ENCODE data around the gene UGT2B15.
A peak's percentile ranks its signal among the peaks of the same experiment; 100 is the strongest.
"Not testable (repeated sequence)": the region's sequence is repeated elsewhere in the genome, so short reads cannot be mapped to it uniquely, and the experiment has no call there.

The UGT2B15 gene

DNA sequence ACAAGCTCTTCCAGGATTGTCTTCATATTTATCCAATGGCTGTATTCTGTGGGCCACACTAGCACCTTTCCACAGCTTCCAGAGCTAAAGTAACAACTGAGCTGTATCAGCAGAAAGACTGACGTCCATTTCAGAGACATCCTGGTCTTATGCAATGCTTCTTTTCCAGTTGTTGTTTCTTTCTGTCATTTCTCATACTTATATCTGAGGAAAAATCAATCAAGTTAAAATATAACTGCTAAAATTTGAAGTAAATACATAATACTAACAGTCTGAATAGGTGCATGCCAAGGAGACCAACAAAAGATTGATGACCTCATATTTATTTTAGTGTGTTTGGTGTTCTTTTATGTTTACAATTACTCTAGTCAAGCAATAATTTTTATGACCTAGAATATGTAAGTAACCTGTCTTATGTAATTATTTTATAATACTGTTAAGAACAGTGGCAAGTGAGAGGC is at the start of gene UGT2B15:
UGT2B15 (minus strand) TSS at position 174 of the 461 bp plus-strand sequence; CDS start at position 140, 34 bp downstream.
- DNase-seq (ENCODE audit: low read depth, low spot score), result not testable (repeated sequence)
- H3K27ac ChIP-seq, result peak within 1 kb of the TSS; percentile 9

DNA sequence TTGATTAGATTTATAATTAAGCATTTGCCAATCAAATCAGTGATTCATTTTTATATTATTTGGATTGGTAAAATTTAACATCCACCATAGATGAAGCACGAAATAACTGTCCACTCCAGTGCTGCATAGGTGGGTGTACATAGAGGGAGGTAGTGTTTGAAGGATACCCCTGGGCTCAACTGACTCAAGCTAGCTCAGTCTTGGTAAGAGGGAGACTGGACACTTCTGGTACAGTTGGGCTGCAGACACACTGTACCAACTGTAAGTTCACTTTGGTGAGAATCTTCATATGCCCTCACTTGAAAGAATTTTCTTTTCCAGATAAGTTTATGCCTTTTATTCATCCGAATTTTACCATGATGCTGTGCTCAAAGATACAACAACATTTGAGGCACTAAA is 48.6 kb upstream of the UGT2B15 start:
- H3K27ac ChIP-seq, result no peak overlapping the region
- DNase-seq (ENCODE audit: low read depth, low spot score), result no peak

DNA sequence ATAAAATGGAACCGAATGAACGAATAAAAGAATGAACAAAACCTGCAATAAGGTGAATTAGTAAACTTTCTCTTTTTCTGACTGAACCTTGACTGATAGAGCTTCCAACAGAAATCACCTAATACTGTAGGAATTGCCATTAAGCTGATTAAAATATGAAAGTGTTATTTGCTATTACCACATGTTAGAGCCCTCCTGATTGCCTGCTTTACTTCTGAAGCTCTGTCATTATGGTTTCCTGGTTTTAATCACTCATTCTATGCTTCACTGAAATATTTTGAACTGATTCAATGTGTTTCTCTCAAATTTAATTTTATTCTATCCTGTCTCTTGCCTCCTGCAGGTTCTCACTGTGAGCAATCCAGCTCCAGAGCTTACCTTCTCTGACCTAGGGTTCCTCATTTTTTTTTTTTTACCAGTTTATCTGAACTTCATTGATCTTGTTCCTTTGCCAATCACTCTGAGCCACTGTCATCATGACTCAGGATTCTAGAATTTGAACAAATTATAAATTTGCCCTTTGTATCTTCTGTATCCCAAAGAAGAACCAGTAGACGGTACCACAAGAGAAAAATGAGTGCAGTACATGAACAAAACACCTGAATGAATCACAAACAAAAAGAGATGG is 48.1 kb upstream of the UGT2B15 start:
- H3K27ac ChIP-seq, result no peak overlapping the region
- DNase-seq (ENCODE audit: low read depth, low spot score), result no peak

DNA sequence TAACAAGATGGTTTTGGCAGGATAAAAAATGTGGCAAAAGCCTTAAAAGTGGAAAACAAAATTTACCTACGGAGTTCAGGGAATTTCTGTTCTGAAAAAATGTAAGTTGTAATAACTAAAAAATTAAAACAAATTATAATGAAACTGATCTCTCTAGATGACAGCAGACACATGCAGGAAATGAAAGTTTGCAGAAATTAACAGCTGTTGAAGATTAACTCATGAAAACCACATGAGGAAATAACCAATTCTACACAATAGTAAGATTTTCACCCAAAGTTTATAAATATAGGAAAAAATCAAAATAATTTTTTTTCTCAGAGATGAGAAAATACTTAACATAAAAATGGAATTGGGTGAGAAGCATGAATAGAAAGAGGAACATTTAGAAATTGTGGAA is 47.5 kb upstream of the UGT2B15 start:
- H3K27ac ChIP-seq, result no peak overlapping the region
- DNase-seq (ENCODE audit: low read depth, low spot score), result no peak

DNA sequence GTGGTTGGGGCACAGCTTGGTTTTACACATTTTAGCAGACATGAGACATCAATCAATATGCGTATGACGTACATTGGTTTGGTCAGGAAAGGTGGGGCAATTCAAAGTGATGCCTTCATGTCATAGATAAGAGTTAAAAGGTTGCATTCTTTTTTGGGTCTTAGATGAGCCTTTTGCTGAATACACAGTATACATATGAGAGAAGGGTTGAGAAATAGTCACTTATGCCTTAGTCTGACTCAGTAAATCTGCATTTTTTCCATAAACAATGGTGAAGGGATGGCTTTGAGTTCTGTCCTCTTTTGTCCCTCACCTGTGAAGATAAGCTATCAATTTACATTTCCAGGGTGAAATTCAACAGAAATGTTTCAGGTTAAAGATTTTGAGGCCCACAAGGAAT is 43.9 kb upstream of the UGT2B15 start:
- H3K27ac ChIP-seq, result no peak overlapping the region
- DNase-seq (ENCODE audit: low read depth, low spot score), result no peak

DNA sequence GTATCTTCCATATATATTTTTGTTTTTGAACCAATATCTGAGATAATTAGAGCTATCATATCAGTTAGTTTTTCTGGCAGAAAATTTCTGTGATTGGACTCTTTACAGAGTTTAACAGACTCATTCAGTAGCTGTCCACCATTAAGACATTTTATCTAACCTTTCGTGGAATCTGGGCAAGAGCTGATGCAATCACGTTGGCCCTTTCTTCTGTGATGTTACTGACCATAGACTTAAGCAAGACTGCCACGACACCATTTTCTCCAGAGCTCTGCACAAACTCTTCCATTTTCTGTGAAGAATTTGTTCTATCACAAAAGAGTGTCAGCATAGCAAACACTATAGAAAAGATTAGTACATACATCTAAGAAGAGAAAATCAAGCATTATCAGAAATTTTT is 41.8 kb upstream of the UGT2B15 start:
- no peak for DNase-seq (ENCODE audit: low read depth, low spot score)

DNA sequence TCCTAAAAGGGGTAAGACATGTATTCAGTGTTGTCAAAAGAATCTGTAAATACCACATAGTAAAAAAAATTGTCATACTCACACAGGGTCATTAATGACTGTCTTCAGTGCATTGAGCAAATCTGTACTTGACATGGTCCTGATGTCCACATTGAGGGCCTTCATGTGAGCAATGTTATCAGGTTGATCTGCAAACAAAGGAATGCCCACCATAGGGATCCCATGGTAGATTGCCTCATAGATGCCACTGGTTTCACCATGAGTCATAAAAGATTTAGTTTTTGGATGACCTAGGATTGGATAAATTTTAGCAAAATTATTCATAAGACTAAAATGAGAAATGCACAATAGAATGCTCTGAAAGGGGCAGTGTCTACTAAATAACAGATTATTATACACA is 38.1 kb upstream of the UGT2B15 start:
- no peak overlapping the region for H3K27ac ChIP-seq
- no peak for DNase-seq (ENCODE audit: low read depth, low spot score)

More for the DNA sequence above, 41.8 kb upstream of the UGT2B15 start:
- no peak overlapping the region for H3K27ac ChIP-seq

DNA sequence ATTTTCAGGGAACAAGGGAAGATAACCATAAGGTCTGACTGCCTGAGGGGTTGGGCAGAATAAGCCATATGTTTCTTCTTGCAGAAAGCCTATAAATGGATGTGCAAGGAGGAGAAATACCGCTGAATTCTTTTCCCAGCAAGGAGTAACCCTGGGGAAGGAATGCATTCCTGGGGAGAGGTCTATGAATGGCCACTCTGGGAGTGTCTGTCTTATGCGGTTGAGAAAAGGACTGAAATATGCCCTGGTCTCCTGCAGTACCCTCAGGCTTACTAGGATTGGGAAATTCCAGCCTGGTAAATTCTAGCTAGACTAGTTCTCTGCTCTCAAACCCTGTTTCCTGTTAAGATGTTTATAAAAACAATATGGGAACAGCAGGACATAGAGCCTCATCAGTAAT is 32.7 kb upstream of the UGT2B15 start:
- DNase-seq (ENCODE audit: low read depth, low spot score), result not testable (repeated sequence)

DNA sequence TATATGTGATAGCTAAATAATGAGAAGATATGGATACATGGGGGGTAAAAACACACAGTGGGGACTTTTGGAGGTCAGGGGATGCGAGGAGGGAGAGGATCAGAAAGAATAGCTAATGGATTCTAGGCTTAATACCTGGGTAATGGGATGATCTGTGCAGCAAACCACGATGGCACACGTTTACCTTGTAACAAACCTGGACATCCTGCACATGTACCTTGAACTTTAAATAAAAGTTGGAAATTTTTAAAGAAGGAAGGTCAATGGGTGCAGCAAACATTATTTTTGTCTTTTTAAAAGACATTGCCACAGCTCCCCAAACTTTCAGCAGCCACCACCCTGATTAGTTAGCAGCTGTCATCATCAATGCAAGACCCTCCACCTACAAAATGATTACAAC is 29.7 kb upstream of the UGT2B15 start:
- no peak for DNase-seq (ENCODE audit: low read depth, low spot score)
- H3K27ac ChIP-seq, result no peak overlapping the region

More for the DNA sequence above, 32.7 kb upstream of the UGT2B15 start:
- not testable (repeated sequence) for H3K27ac ChIP-seq

DNA sequence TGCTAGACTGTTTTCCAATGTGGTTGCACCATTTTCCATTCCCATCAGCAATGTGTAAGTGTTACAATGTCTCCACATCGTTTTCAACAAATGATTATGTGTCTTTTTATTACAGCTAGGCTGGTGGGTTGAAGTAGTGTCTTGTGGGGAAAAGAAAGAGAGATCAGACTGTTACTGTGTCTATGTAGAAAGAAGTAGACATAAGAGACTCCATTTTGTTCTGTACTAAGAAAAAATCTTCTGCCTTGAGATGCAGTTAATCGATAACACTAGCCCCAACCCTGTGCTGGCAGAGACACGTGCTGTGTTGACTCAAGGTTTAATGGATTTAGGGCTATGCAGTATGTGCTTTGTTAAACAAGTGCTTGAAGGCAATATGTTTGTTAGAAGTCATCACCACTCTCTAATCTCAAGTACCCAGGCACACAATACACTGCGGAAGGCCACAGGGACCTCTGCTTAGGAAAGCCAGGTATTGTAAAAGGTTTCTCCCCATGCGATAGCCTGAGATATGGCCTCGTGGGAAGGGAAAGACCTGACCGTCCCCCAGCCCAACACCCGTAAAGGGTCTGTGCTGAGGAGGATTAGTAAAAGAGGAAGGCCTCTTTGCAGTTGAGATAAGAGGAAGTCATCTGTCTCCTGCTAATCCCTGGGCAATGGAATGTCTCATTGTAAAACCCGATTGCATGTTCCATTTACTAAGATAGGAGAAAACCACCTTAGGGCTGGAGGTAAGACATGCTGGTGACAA is 23.0 kb upstream of the UGT2B15 start:
- no peak for DNase-seq (ENCODE audit: low read depth, low spot score)
- no peak overlapping the region for H3K27ac ChIP-seq

DNA sequence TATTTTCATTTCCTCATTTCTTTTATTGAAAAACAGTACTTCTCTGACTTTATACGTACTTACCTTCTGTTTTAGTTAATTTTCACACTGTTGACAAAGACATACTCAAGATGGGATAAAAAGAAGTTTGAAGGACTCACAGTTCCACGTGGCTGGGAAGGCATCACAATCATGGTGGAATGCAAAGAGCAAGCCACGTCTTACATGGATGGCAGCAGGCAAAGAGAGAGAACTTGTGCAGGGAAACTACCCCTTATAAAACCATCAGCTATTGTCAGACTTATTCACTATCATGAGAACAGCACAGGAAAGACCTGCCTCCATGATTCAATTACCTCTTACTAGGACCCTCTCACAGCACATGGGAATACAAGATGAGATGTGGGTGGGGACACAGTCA is 20.7 kb upstream of the UGT2B15 start:
- H3K27ac ChIP-seq, result no peak overlapping the region
- no peak for DNase-seq (ENCODE audit: low read depth, low spot score)

DNA sequence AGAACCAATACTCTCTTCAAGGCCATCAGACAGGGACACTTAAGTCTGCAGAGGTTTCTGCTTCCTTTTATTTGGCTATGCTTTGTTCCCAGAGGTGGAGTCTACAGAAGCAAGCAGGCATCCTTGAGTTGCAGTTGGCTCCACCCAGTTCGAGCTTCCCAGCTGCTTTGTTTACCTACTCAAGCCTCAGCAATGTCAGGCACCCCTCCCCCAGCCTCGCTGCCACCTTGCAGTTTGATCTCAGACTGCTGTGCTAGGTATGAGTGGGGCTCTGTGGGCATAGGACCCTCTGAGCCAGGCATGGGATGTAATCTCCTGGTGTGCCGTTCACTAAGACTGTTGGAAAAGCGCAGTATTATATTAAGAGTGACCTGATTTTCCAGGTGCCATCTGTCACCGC is 12.6 kb upstream of the UGT2B15 start:
- no peak for DNase-seq (ENCODE audit: low read depth, low spot score)
- no peak overlapping the region for H3K27ac ChIP-seq

DNA sequence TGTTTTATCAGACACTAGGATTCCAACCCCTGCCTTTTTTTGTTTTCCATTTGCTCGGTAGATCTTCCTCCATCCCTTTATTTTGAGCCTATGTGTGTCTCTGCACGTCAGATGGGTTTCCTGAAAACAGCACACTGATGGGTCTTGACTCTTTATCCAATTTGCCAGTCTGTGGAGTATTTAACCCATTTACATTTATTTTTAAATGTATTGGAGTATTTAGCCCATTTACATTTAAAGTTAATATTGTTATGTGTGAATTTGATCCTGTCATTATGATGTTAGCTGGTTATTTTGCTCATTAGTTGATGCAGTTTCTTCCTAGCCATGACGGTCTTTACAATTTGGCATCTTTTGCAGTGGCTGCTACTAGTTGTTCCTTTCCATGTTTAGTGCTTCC is 10.8 kb upstream of the UGT2B15 start:
- H3K27ac ChIP-seq; DNase-seq (ENCODE audit: low read depth, low spot score): not testable (repeated sequence)

DNA sequence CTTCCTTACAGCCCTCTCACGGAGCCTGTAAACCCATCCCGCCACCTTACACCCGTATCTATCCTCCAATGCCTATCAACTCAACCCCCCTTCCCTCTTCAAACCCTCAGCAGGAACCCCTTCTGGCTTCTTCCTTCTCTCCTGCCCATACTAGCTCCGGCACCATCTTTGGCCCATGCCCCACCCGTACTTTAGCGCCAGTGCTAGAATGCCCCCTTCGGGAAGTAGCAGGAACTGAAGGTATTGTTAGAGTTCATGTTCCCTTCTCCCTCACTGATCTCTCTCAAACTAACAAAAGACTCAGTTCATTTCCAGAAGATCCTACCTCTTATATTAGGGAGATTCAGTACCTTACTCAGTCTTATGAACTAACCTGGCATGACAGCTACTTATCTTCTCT is 2.7 kb upstream of the UGT2B15 start:
- no peak overlapping the region for H3K27ac ChIP-seq

DNA sequence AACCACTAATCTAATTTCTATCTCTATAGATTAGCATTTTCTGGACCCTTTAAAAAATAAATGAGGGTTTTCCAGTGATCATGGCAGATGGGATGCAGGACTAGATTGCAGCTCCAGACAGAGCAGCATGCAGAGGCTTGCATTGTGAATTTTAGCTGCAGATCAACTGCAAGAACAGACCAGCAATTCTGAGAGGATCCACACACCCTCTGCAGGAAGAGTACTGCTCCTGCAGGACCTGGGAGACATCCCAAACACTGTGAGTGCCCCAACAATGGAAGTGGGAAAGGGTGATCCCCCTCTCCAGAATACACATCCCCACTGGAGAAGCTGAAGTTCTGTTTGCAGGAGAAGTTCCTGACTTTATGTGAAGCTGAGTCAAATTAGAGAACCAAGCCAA is 765 bp upstream of the UGT2B15 start:
- H3K27ac ChIP-seq; DNase-seq (ENCODE audit: low read depth, low spot score): not testable (repeated sequence)

More for the DNA sequence above, 2.7 kb upstream of the UGT2B15 start:
- no peak for DNase-seq (ENCODE audit: low read depth, low spot score)

DNA sequence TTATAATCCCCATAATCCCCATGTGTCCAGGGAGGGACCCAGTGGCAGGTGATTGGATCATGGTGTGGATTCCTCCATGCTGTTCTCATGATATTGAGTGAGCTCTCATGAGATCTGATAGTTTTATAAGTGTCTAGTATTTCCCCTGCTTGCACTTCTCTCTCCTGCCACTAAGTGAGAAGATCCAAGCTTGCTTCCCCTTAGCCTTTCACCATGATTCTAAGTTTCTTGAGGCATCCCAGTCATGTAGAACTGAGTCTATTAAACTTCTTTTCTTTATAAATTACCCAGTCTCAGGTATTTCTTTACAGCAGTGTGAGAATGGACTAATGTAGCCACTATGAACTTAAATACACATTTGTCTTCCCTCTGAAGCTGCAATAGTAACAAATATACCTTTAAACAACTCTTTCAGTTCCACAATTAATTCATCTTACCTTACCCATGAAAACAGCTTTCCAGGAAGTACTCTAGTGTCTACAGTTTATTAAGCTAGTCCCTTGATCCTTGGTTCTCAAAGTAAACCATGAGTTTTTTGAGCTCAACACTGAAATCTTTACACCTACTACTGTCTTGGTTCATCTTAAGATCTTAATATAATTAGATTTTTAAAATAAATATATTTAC is 1.8 kb downstream of the UGT2B15 start:
- not testable (repeated sequence) for H3K27ac ChIP-seq; DNase-seq (ENCODE audit: low read depth, low spot score)

DNA sequence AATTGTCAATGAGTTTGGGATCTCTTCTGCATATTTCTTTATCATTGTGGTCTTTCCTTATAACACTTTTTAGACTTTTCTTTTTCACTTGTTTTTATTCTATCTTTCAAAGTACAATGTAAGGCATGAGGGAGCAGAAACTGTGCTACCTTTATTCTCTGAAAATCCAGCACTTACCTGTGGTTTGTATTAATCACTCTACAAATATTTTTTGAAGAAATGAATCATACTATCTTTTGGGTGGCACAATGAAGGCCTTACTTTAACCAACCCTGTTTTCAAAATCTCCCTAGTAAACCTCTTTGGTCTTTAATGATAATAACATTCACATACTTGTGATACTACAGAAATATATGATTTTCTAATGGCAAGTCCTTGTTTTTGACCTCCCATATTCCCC is 2.9 kb downstream of the UGT2B15 start:
- DNase-seq (ENCODE audit: low read depth, low spot score), result not testable (repeated sequence)
- peak overlapping the region; percentile 66 for H3K27ac ChIP-seq

DNA sequence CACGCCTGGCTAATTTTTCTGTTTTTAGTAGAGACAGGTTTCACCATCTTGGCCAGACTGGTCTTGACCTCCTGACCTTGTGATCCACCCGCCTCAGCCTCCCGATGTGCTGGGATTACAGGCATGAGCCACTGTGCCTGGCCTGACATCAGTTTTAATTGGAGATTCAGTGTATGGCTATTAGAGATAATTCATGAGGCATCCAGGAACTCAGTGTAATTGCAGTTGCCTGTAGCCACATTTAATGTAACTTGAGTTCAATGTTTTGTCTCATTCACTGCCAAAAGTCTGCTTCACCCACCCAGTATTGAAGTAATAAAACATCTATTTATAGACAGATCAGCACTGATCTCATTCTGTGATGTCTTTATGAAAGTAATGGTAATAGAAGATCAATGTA is 5.7 kb downstream of the UGT2B15 start:
- H3K27ac ChIP-seq; DNase-seq (ENCODE audit: low read depth, low spot score): not testable (repeated sequence)

DNA sequence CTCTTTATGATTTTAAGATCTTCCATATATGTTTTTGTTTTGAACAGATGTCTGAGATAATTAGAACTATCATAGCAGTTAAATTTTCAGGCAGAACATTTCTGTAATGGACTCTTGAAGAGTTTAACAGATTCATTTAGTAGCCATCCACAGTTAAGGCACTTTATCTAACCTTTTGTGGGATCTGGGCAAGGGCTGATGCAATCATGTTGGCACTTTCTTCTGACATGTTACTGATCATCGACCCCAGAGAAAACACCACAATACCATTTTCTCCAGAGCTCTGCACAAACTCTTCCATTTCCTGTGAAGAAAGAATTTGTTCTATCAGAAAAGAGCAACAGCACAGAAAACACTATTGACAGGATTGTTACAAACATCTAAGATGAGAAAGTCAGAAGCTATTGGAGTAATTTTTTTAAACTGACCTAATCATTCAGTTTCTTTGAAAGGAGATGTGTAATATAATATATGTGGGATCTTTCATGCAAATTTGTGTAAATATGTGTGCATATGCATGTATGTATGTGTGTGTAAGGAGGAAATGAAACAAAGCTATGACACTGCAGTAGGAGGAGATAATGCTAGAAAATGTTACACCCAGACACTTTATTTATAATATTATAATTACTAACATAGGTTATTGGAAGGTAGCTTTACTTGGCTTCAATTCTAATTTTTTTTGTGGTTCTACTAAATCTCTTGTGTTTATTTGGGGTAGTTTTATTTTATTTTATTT is 7.4 kb downstream of the UGT2B15 start:
- DNase-seq (ENCODE audit: low read depth, low spot score); H3K27ac ChIP-seq: not testable (repeated sequence)

DNA sequence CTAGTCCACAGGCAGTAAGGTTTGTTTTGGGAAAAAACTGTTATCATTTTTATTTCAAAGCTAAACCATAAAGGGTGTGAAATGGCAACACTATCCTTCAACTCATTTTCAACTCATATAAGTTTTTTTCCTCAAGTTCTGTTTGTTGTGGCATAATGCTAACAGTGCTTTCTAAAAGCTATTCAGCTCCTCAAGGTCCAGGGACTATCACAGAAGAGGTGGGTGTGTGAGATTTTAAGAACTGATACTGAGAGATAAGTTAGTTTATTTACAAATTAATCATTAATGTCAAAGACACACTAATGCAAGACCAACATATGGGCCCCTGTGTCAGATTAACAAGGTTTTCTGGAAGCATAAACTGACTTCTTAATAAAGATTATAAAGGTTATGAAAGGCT is 11.8 kb downstream of the UGT2B15 start:
- H3K27ac ChIP-seq, result no peak overlapping the region
- no peak for DNase-seq (ENCODE audit: low read depth, low spot score)
